Spinal cord (tissue), 10 donors: ENCODE results near the gene MTREX. TPM values are rescaled to one million over a fixed set of nuclear protein-coding genes. Genes with fewer than 3 reads are reported as not detected.

ENCODE experiments used
- DNase-seq, 6 donors: peaks; one replicate each; pipeline versions ENCODE4 v3.0.0 to v3.0.0-alpha.2; 2013 to 2015; ENCODE audit warnings: low spot score in 6 of 6, low read depth in 4 of 6
- H3K27ac ChIP-seq: one replicate; pipeline ENCODE4 v1.5.1; 2013; ENCODE audit warnings: low read depth, low read length, control low read depth
- H3K27me3 ChIP-seq: one replicate; pipeline ENCODE4 v1.6.1; 2013; ENCODE audit warnings: low read length; ENCODE audit not compliant: control insufficient read depth, insufficient read depth
- H3K36me3 ChIP-seq: one replicate; pipeline ENCODE4 v1.6.1; 2013; ENCODE audit warnings: low read length; ENCODE audit not compliant: control insufficient read depth, insufficient read depth
- H3K4me1 ChIP-seq: one replicate; pipeline ENCODE4 v1.6.1; 2013; ENCODE audit warnings: low read length; ENCODE audit not compliant: control insufficient read depth, insufficient read depth
- H3K4me3 ChIP-seq: one replicate; pipeline ENCODE4 v1.5.1; 2013; ENCODE audit warnings: low read depth, low read length, control low read depth
- H3K9me3 ChIP-seq: one replicate; pipeline ENCODE4 v1.6.1; 2013; ENCODE audit warnings: low read length; ENCODE audit not compliant: control insufficient read depth, insufficient read depth
- WGBS: methylation state at CpG from one replicate; pipeline ENCODE4 v1.1.5; 2013; ENCODE audit warnings: missing lambda C conversion rate; ENCODE audit not compliant: insufficient coverage; 5-methylcytosine and 5-hydroxymethylcytosine counted together
- polyA plus RNA-seq, 2 donors: library from polyadenylated mRNA; unstranded; fragments of 120-200 nt; gene quantifications; one replicate each; pipeline ENCODE4 v1.2.1, GENCODE V29; 2013; ENCODE audit not compliant: insufficient read length in 2 of 2
- total RNA-seq, 2 donors: library from RNA; depleted of rRNA in 1 of 2; stranded (reverse); fragments of 120-200 nt in 1 of 2; fragments of >200 nt in 1 of 2; gene quantifications; one replicate each; pipeline versions ENCODE4 v1.2.3 to v1.2.4, GENCODE V29; 2013 to 2014
- donor health status: healthy.

MTREX gene
- total and polyA plus RNA-seq, 4 donors = 58.9 to 92.6 (median 71.3) TPM

DNA sequence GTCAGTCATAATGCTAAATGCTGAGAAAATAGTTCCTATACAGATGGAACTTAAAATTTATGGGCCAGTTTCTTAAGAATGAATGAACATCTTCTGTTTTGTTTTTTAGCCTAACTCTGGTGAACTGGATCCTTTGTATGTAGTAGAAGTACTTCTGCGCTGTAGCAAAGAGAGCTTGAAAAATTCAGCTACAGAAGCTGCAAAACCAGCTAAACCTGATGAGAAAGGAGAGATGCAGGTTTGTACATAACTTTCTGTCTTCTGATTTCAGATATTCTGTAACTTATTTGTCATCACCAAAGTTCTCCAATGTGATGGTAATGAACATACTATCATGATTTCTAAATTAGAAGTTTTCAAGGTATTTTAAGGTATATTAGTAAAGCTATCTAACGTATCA lies 80.1 kb downstream of the MTREX start:
- Histone ChIP-seq H3K9me3 (peaks cover 9% of the 10 kb centered on the region), H3K27me3 (no peaks in the 10 kb centered on the region), H3K4me3 (no peak overlapping the region), H3K4me1 (no peaks in the 10 kb centered on the region), H3K36me3 (peaks cover 10% of the 10 kb centered on the region), H3K27ac (no peak overlapping the region)
- no peak for DNase-seq
- 100% methylated on average over 1 of the region's 2 CpGs for WGBS

DNA sequence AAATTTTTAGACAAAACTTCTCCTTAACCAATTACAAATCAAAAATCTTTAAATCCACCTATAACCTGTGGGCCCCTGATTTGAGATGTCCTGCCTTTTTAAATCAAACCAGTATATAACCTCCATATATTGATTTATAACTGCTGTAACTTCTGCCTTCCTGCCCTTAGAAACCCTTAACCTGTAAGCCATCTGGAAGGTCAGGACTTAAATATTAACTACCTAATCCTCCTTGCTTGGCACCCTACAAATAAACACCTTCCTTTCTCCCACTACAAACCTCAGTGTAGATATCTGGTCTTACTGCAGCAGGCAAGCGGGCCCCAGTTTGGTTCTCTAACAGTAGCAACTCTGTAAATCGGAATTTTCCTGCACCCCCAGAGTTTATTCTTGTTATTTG lies 83.9 kb downstream of the MTREX start:
- peaks cover 6% of the 10 kb centered on the region for H3K9me3 ChIP-seq
- H3K27me3 ChIP-seq = no peaks in the 10 kb centered on the region
- H3K27ac ChIP-seq = no peak overlapping the region
- WGBS = no CpG with 5 or more reads among the region's 2 CpGs
- H3K4me1 ChIP-seq = no peaks in the 10 kb centered on the region
- DNase-seq = no peak
- peaks cover 12% of the 10 kb centered on the region for H3K36me3 ChIP-seq
- H3K4me3 ChIP-seq = no peak overlapping the region

DNA sequence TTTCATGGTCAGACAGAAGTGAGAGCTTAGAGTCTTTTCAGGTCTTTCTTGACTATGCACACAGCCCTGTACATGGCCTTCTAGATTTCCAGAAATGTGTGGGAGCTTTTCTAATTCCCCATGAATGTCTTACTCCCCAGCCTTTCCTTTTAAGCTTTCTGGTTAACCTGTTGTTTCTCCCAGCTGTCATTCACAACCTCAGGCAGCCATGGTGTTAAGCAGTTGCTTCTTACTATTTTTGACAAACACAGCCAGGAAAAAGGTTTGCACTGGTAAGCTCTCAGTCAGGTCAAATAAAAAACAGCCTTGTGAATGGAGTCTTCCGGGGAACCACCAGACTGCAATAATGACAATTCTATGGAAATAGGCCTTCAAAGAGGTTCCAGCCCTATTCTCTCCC lies 84.9 kb downstream of the MTREX start:
- no peak overlapping the region for H3K4me3 ChIP-seq
- H3K9me3 ChIP-seq = peaks cover 6% of the 10 kb centered on the region
- no peaks in the 10 kb centered on the region for H3K27me3 ChIP-seq
- no peak for DNase-seq
- H3K4me1 ChIP-seq = no peaks in the 10 kb centered on the region
- 100% methylated on average over 1 of the region's 1 CpG for WGBS
- H3K27ac ChIP-seq = no peak overlapping the region
- peaks cover 12% of the 10 kb centered on the region for H3K36me3 ChIP-seq

DNA sequence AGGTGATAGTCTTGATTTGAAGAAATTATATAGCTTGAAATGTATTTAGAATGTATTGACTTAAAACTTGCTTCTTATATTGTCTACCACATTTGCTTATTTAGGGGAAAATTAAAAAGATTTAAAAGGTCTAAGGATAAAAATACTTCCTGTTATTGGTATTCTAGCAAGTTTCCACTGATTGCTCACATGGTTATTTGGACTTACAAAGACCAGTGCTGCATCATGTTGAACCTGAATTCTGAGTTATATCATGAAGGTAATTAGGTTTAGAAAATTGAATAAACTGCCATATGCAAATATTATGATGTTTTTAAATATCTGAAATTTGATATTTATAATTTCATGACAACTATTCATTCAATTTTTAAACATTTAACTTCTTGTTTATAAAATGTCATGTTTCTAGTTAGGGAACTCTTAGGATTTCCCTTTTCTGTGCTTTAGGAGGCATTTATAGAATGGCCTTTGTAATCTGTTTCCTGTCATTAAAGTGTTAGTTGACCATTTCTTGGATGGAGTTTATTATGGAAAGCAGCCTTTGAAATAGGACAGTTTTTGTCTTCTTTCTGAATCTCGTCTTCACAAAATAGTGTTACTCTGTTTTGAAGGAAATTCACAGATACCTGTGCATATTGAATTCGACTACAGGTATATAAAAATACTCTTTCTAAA lies 85.8 kb downstream of the MTREX start:
- Histone ChIP-seq H3K4me1 (no peaks in the 10 kb centered on the region), H3K9me3 (peaks cover 6% of the 10 kb centered on the region), H3K27ac (no peak overlapping the region), H3K27me3 (no peaks in the 10 kb centered on the region), H3K4me3 (no peak overlapping the region), H3K36me3 (peaks cover 12% of the 10 kb centered on the region)
- WGBS = no CpG with 5 or more reads among the region's 2 CpGs
- DNase-seq = no peak

GRCh38 chr5:55402199-55402598 lies 94.4 kb downstream of the MTREX start:
- H3K27ac ChIP-seq = no peak overlapping the region
- H3K4me1 ChIP-seq = no peaks in the 10 kb centered on the region
- no peaks in the 10 kb centered on the region for H3K27me3 ChIP-seq
- DNase-seq = no peak
- WGBS = 0% methylated on average over 1 of the region's 2 CpGs
- H3K36me3 ChIP-seq = peaks cover 3% of the 10 kb centered on the region
- H3K9me3 ChIP-seq = no peaks in the 10 kb centered on the region
- no peak overlapping the region for H3K4me3 ChIP-seq

- DNase-seq = no peak
- H3K4me1 ChIP-seq = no peaks in the 10 kb centered on the region
- whole genome bisulfite sequencing = 89% methylated on average over 2 of the region's 2 CpGs
These were observed 98.5 kb downstream of the MTREX start for GRCh38 chr5:55406292-55406691.

GRCh38 chr5:55407059-55407684 lies 99.4 kb downstream of the MTREX start:
- peak in 2 of 6 donors; percentile 32 to 38 for DNase-seq
- peaks cover 3% of the 10 kb centered on the region for H3K36me3 ChIP-seq
- WGBS = no CpG with 5 or more reads among the region's 1 CpG

More at GRCh38 chr5:55406292-55406691, 98.5 kb downstream of the MTREX start:
- no peak overlapping the region for H3K4me3 ChIP-seq
- H3K9me3 ChIP-seq = no peaks in the 10 kb centered on the region
- H3K27me3 ChIP-seq = no peaks in the 10 kb centered on the region
- H3K36me3 ChIP-seq = peaks cover 3% of the 10 kb centered on the region
- no peak overlapping the region for H3K27ac ChIP-seq

DNA sequence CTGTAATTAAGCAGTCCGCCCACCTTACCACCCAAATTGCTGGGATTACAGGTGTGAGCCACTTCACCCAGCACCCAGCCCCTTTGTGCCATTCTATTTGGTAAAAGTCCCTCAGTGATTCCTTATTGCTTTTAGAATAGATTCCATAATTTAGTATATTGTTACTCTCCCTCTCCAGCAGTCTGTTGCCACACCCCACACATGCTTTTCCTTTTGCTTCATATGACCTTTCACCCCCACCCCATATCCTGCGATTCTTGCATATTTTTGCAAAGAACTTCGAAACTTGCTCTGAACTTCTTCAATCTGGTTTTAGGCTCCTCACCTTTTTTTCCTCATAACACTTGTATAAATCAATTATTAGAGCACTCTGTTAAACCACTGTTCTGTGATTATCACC lies 100.2 kb downstream of the MTREX start:
- H3K27ac ChIP-seq = no peak overlapping the region
- peaks cover 3% of the 10 kb centered on the region for H3K36me3 ChIP-seq
- no peaks in the 10 kb centered on the region for H3K4me1 ChIP-seq
- no peaks in the 10 kb centered on the region for H3K9me3 ChIP-seq
- WGBS = 81% methylated on average over 2 of the region's 3 CpGs
- no peak for DNase-seq
- H3K4me3 ChIP-seq = no peak overlapping the region
- H3K27me3 ChIP-seq = no peaks in the 10 kb centered on the region

More at GRCh38 chr5:55407059-55407684, 99.4 kb downstream of the MTREX start:
- Histone ChIP-seq H3K27ac (no peak overlapping the region), H3K9me3 (no peaks in the 10 kb centered on the region), H3K4me1 (no peaks in the 10 kb centered on the region), H3K27me3 (no peaks in the 10 kb centered on the region), H3K4me3 (no peak overlapping the region)

DNA sequence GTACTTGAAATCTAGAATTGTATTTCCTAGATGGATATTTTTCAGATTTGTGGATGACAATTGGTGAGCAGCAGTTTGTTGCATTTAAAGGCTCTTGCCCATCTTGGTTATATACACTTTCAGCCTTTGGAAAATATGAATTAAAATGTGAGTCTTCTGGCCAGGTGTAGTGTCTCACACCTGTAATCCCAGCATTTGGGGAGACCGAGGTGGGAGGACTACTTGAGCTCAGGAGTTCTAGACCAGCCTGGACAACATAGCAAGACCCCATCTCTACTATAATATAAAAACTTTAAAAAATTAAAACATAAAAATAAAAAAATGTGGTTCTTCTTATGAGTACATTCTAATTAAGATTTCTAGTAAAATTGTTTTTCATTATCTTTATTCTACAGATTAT lies 102.0 kb downstream of the MTREX start:
- Histone ChIP-seq H3K36me3 (peaks cover 3% of the 10 kb centered on the region), H3K4me1 (no peaks in the 10 kb centered on the region), H3K4me3 (no peak overlapping the region), H3K9me3 (no peaks in the 10 kb centered on the region), H3K27ac (no peak overlapping the region), H3K27me3 (no peaks in the 10 kb centered on the region)
- DNase-seq = no peak
- no CpG with 5 or more reads among the region's 1 CpG for WGBS

DNA sequence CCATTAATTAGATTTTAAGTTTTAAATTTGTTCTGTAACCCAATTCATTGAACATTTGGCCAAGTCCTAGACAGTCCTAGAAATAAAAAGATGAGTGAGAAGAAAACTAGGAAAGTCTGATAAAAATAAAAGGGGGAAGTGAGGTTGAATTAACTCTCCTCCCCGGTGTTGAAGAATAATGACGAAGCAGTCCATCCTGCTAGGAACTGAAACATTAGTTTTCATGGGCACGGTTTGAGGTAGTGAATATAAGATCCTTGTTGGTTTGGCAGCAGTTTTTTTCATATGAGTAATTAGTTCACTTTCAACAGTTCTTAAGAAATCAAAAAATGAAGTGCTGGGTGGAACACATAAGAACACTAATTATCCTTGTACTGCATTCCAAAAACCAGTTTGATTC lies 103.1 kb downstream of the MTREX start:
- Histone ChIP-seq H3K36me3 (peaks cover 3% of the 10 kb centered on the region), H3K4me3 (no peak overlapping the region), H3K9me3 (no peaks in the 10 kb centered on the region), H3K27ac (no peak overlapping the region), H3K27me3 (no peaks in the 10 kb centered on the region), H3K4me1 (no peaks in the 10 kb centered on the region)
- WGBS = no CpG with 5 or more reads among the region's 3 CpGs
- DNase-seq = no peak
